ENCODE data around the gene MARCHF10.

- TF ChIP-seq CTCF (IDR thresholded peaks at IDR 0.05) (no peak), POLR2AphosphoS5 (IDR thresholded peaks at IDR 0.05) (no peak), EP300 (IDR thresholded peaks at IDR 0.05) (no peak)
Observed at GRCh38 chr17:62739645-62740388, 68.3 kb downstream of the MARCHF10 start.
